ENCODE results near the gene TXNRD2.

Gene TXNRD2

DNA sequence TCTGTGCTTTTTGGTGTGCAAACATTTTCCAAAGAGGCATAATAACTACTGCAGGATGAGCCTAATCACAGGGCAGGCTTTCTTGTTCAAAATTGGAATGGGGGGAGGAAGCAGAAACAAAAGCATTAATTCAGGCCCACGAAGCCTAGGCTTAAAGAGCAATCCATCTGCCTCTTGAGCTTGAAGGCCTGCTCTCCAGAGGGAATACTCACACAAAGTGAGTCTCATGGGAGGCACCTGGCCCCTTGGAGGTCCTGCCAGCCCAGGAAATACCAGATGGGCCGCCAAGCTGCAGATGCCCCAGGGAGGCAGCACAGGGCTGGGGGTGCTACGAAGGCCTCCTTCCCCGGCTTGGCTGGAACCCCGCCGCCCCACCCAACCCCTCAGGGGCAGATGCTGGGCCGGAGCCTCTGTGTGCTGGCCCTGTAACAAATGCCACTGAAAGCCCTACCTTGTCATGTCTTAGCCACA lies 39.3 kb downstream of the TXNRD2 start:
- DNase-seq, result no peak

DNA sequence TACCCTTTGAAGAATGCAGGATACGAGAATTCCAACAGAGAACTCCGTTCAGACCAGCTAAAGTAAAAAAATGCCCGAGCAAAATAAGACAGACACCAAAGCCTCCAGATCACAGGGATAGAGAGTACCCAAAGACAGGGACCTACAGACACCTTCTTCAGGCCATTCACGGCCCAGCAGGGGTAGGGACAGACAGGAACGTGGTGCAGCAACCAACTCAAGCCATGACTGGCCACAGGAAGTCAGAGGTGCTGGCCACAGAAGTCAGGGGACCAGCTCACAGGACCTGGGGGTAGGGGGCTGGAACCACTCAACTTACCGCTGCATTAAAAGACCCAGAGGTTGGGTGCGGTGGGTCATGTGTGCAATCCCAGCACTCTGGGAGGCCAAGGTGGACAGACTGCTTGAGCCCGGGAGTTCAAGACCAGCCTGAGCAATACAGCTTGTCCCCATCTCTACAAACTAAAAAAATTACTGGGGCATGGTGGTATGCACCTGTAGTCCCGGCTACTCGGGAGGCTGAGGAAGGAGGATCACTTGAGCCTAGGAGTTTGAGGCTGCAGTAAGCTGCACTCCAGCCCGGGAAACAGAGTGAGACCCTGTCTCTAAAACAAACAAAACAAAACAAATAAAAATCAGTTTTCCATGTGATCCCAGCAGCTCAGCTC lies 39.9 kb downstream of the TXNRD2 start:
- no peak for DNase-seq

DNA sequence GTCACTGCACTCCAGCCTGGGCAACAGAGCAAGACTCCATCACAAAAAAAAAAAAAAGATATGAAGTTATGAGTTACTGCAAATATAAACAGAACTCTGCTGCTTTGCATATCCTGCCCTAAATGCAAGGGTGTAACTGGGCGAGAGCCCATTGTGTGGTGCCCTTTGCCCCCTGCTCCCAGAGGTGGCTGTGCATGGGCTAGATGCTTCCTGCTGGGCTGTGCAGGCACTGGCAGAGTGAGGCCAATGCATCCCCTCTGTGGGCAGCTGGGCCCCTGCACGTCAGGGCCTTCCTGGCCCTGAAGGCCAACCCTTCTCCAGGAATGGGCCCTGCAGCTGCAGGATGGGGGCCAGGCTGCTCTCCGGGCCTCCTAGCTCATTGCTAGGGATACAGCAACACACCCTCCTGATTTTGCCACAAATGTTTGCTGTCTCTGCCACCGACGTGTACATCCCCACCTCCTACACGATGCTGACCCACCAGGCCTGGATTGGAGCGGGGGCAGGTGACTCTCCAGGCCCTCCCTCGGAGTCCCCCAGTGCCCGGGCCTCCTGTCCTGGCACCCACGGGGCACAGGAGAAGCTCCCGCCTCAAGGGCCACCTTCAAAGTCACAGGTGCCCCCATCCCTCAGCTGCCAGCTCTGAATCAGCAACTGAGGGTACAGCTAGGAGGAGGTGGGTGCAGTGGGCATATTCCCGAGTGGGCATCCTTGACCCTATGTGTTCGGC lies 40.7 kb downstream of the TXNRD2 start:
- no peak for DNase-seq

DNA sequence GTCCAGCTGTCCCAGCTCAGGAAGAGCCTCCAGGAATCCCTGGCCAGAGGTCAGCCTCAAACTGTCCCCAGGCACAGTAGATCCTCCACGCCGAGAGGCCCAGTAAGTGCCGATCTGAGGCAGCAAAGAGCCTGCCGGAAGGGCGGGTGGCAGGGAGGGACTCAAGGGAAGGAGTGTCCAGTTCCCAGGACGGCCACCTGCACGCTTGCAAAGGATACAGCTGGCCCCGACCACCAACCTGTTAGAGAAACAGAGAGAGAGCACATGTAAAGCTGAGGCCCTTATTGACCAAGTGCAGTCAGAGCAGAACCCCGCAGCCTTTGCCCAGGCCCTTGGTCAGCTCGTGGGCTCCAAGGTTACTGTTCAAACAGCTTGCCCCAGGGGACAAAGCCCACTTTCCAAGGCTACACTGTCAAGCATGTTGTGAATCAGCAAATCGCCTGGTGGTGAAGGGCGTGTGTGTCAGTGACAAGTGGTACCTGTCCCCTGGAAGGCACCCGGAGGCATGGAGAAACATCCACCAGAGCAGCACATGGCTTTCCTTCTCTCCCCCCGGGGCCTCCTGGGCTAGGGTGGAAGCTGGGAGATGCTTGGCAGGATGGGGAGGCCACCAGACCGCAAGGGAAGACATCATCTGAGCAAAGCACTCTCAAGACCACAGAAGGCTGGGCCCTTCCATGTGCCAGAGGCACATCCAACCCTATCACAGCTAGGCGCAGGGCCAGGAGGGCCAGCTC lies 42.6 kb downstream of the TXNRD2 start:
- no peak for DNase-seq

DNA sequence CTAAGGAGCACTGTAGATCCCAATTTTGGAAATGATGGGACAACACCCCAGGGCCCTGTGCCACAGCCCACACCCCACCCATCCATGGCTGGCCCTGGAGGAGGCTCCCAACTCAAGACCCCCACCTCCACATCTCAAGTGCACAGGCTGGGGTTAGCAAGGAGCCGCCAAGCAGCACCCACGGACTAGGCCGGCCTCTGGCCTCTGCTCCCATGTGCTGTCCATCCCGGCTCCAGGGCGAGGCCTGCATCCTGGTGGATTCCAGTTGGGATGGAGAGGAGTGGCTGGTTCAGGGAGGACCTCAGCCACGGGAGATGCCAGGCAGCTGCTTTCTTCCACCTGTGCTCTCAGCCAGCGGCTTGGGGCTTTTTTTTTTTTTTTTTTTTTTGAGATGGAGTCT lies 43.5 kb downstream of the TXNRD2 start:
- DNase-seq, result no peak

DNA sequence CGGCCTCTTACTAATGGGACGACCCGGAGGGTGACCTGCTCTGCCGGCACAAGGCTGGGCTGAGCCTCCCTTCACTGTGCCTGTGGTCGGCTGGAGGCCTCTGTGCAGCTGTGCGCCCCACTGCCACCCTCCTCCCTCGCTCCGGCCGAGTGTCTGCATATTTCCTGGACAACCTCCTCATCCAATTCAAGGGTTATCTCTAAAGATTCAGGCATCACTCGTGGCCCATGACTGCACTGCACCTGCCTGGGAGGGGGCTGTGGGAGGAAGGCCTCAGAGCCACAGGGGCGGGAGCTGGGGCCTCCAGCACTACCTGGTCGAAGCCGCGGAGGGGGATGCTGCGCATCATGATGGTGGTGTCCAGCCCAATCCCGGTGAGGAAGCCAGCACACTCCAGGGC lies 43.9 kb downstream of the TXNRD2 start:
- DNase-seq, result no peak

DNA sequence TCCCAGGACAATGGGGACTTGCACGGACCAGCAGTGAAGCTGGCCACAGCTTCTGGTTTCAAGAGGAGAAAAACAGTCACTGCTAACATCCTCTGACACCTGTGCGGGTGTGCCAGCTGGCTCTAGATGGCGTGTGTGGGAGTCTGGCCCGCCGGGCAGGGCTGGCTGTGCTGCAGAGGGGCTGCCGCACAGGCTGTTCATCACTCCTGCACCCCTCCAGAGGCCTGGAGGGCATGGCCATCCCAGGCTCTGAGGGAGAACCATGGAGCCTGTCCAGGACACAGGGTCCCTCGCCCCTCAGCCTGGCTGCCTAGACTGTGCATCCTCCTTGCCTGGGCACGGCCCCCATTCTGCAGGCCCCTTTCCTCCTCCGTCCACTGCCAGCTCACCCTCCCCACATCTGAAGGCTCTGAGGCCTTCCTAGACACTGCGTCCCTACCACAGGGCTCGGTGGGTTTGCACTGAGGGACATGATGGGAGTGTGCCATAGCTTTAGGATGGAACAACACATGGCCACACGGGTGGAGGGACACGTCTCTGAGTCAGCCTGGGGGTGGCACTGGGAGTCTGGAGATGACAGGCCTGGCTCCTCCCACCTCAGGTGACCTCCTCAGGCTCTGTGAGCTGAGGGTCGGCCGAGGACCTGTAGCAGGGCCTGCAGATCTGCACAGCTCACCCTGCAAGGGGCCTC lies 44.8 kb downstream of the TXNRD2 start:
- no peak for DNase-seq

DNA sequence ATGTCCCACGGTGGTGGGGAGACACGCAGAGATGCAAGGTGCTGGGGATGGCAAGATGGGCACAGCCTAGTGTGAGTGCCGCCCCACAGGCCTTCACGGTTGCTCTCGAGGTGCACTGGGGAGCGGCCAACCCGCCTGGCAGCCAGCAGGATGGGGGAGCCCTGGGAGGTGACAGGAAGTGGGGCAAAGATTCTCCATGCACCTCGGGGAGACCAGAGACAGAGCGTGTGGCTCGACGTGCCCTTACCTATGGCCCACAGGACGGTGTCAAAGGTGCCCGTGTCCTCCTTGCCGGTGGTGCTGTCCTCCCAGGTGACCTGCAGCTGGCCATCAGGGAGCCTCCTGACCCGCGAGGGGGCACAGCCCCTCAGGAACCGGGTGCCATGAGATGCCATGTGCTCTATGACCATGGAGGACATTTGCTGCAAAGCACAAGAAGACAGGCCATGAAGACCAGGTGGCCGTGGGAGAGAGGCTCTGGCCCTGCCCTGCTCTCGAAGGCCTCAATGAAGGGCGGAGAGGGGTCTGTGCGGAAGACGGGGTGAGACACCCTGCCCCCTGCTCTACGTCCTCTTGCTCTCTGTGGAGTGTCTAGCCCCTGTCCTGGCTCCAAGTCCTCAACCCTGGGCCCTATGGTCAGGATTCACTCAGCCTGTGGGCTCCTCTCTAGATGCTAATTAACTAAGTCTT lies 46.3 kb downstream of the TXNRD2 start:
- no peak for DNase-seq

DNA sequence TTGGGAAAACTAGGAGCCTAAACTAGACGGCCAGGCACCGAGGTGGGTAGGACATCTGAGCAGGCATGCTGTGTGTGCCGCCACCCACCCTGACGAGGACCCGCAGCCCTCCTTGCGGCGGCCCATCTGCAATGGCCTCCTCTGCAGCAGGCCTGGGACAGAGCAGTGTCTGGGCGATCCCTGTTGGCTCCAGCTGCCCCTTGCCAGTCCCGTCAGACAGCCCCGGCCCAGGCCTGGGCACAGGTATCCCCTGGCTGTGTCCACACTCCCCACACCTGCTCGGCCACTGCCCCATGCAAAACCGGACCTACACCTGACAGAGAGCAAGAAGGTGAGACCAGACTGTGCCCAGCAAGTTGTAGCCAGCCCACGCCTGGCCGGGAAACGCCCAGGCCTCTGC lies 48.3 kb downstream of the TXNRD2 start:
- no peak for DNase-seq

DNA sequence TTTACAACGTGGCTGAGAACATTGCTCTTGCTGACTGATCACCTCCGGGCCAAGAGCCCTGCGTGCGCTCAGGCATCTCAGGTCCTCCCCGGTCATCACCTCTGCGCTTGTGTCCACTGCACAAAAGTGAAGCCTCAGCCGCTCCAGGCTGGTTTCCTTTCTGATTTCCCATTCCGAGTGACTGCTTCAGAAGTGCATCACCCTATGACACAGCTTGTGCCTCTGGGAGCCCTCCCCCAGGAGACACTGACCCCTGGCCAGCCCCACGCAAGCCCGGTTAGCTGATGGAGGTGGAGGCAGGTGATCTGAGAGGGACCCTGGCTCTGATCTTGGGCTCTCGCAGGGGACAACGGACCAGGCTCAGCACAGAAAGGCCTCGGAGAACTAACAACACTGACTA lies 48.7 kb downstream of the TXNRD2 start:
- DNase-seq, result no peak

DNA sequence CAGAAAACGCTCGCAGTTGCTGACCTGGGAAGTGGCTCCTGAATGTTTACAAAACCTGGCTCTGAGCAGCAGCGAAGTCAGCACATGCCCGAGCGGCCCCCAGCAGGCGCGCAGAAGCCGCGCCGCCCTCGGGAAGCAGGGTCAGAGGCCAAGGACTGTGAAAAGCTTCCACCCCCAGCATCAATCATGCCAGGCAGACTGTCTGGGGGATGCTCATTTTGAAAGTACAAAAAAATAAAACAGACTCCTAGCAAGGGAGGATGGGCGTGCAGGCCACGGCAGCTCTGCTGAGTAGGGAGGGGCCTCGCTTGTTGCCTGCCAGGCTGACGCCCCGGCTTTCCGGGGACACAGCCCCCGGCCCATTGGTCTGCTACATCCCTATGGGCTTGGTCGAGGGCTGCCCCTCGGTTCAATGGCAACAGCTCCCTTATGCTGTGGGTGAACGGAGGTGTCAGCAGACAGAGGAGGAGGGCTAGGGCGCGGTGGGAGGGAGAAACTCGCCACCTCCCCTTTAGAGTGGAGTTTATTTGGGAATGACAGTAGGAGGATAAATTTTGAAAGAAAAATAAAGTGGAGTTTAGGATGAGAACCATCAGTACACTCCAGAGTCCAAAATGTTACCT lies 49.2 kb downstream of the TXNRD2 start:
- no peak for DNase-seq

DNA sequence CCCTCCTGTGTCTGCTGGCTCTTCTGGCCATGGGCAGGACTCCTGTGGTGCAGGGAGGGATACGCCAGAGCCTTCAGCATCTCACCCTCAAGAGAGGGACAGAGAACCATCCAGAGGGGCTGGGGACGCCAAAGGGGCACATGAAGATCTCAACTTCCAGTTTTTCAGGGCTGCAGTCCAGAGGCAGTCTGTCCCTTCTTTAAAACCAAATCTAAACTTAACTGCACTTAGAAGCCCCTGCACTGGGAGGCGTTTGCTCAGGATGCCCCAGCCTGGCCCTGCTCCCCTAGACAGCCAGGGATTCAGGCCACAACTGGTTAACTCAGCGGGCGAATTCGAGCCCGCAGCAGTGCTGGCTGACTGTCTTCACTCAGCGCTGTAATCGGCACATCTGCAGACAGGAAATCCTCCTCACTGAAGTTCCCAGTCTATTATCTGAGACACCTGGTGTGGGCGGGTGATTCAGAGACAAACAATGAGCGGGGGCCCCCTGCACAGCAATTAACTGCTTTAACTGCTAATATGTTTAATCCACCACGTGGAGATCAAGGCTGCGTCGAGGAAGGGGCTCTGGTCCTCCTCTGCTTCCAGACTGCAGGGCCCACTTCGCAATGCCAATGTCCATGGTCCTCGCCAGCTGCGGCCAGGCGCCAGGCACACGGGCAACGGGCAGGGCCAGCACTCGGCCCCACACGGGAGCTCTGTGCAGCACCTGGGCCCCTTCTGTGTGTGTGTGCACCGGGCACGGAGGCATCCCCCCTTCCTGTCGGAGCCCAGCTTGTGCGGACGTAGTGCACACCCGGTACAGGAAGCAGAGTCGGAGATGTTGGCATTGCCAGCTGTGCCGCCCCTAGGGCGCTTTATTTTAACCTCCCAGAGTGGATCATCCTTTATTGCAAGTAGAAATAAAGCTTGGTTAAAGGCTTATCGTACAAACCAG lies 50.0 kb downstream of the TXNRD2 start:
- peak in 1 of 2 experiments; percentile 27 for DNase-seq

DNA sequence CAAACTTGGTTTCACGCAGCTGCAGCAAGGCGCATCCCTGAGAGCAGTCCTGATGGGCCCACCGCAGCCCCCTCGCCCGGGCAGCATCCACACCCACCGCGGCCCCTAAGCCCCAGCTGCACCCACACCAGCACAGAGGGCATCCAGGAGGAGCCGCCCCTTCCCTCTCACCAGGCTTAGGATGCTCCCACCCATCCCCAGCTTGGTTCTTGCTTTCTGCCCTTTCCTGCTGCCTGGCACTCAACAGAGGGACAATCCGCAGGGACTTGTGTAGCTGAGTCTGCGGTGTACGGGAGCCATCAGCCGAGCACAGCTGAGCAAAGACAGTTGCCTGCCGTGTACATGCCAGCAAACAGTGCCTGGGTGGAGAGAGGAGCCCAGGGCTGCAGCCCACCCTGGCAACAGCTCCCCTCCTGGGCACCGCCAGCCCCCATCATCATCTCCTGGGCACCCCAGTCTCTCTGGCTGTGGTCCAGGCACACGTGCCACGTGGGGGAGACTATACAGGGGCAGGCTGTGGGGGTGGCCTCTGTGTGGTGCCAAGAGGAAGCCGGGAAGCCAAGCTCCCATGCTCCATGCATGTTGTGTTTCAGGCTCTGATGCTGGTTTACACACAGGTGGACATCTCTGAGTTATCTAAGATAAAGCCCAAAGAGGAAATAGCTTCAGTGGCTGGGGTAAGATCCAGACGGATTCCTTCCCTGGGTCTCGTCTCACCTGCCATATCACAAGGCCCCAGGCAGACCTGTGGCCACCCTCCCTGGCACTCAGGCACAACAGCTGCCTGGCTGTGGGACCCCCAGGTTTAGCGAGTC lies 50.9 kb downstream of the TXNRD2 start:
- no peak for DNase-seq

DNA sequence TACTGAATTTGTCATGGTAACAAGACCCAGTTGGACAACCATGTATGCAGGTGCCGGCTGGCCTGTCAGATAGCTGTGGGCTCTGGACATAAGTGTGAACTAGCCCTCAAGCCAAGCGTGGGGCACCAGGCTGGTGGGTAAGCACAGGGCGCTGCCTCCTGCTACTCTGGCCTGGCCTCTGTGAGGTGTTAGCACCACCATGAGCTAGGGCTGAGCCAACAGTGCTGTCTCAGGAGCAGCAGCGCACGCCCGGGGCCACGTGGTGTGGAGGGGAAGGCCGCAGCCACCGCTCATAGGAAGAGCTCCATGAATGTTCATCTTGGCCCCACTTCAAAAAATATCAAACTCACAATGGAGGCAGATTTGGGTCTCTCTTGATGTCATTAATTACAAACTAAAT lies 51.7 kb downstream of the TXNRD2 start:
- no peak for DNase-seq

DNA sequence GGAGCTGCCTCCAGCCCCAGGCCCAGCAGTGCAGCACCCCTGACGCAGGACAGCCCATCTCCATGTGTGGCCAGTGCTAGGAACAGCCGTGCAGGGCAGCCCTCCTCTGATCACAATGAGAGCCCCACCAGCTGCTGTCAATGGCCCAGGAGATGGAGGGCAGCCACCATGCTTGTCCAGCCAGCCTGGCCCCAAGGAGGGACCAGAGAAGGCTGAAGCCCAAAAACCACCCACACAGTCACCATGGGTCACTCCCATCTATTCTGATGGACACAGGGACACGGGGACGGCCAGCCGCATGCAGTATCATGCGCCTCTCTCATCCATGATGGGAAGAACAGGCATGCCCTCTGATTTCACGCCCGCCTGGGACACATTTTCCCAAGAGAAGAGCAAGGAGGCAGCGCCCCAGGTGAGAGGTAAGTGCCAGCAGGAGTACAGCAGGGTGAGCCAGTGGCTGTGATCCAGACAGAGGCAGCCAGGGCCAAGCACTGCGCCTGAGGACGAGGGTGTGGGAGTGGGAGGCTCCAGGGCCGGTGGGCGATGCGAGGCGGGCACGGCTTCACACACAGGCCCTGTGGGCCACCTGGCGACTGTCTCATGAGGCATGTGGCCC lies 53.4 kb downstream of the TXNRD2 start:
- DNase-seq, result no peak

DNA sequence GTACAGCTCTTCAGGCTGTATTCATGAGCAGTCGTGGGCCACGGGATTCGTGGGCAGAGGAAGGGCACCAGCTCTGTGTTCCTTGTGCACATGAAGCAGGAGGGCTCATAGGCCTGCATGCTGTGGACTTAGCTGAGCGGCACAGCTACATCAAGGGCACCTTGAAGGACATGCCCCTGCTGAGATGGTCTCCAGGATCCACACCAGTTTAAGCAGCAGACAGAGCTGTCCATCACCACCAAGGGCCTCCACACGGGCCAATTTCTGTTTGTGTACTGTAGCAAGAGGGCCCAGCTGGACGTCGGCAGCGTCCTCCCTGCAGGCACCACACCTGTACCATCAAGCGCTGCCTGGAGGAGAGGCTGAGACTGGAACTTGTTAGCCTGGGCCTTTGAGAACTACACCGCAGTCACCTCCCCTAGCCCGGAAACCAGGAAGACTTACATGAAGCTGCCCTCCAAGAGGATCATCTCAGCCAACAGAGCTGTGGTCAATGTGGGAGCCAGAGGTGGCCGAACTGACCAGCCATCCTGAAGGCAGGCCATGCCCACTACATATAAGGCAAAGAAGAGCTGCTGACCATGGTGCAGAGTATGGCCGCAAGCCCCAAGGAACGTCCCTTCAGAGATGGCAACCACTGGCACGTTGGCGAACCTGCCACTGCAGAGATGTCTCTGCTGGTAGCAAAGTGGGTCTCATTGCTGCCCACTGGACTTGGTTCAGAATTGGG lies 54.2 kb downstream of the TXNRD2 start:
- no peak for DNase-seq

DNA sequence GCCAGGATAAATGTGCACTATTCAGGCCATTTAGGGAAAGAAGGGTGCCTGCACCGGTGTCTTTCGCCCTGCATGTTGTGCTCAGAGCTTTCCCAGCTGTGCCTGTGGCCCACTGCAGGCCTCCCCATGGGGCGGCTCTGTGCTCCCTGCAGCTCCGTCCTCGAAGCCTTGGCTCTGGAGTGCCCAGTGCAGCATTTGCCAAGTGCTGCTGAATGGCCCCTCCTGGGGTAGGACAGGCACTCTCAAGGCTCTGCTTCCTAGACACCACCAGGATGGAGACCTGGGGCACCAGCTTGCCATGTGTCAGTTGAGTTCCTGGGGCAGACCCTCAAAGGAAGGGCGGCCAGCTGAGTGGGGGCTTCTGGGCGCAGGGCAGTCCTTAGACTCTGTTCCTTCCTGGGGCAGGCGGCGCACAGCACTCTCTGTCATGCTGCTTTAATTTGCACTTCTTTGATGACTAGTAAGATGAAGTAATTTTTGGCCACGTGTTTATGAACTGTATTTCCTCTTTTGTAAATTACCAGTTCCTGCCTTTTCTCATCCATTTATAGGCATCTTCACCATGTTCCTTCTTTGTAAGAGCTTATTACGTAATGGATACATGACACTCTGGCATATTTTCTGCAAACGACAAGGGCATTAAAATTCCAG lies 54.9 kb downstream of the TXNRD2 start:
- DNase-seq, result no peak

DNA sequence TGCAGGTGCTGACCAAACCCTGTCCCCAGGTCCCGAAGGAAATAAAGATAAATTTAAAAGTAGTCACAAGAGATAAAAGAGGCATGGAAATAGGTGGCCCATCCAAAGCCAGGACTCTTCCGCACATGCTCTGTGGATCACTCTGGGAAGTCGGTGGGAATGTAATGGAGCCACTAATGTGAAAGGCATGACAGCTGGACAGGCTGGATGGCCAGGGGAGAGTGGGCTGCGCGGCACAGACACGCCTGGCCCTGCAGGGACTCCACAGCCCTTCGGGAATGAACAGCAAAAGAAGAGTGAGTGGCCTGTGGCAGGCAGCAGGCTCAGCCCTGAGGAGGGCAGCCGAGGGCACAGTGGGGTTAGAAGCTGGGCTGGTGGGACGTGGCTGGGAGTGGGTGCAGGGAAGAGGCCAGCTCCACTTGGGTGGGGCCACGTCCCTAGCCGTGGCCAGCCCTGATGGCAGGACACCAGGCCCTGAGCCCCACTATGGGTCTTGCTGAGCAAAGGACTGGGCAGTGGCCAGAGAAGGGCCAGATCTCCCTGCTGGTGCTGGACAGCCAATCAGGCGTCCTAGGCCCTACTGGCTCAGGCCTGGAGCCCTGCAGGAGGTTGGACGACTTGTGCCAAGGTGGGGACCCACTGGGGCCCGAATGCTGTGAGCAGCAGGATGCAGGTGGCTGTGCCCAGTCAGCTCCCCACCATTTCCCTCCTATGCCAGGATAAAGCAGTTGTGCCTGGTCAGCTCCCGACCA lies 55.6 kb downstream of the TXNRD2 start:
- no peak for DNase-seq

Data from SW 1271 (cell line).